Measurements from ENCODE around the gene NUDT16L1. TPM values are rescaled to one million over a fixed set of nuclear protein-coding genes. Genes with fewer than 3 reads are reported as not detected.

Gene NUDT16L1
- total and polyA plus RNA-seq, 2 of the 13 experiments (the other 11 are each of a cell fraction or from before 2014, with no cell fraction given), result 28.0 to 40.5 TPM

- TF ChIP-seq ATF6 (CRISPR knock-in tag; conservative IDR thresholded peaks at IDR 0.05), result no peak
- no peak for TF ChIP-seq CAMTA2 (CRISPR knock-in tag; IDR thresholded peaks at IDR 0.05; ENCODE audit: borderline replicate concordance)
- TF ChIP-seq PHF20 (CRISPR knock-in tag; IDR thresholded peaks at IDR 0.05), result no peak
- TF ChIP-seq ARID5B (CRISPR knock-in tag; IDR thresholded peaks at IDR 0.05), result no peak
- no peak for TF ChIP-seq LCORL (IDR thresholded peaks at IDR 0.05)
- no peak for TF ChIP-seq LCORL (CRISPR knock-in tag; IDR thresholded peaks at IDR 0.05)
- TF ChIP-seq ZNF704 (CRISPR knock-in tag; IDR thresholded peaks at IDR 0.05; ENCODE audit: borderline replicate concordance), result no peak
- no peak for TF ChIP-seq MLXIP (CRISPR knock-in tag; IDR thresholded peaks at IDR 0.05; ENCODE audit: borderline replicate concordance)
- no peak for TF ChIP-seq CCDC6 (CRISPR knock-in tag; IDR thresholded peaks at IDR 0.05)
- no peak for TF ChIP-seq ZNF441 (CRISPR knock-in tag; IDR thresholded peaks at IDR 0.05; ENCODE audit: borderline replicate concordance)
- no peak for TF ChIP-seq ATM (IDR thresholded peaks at IDR 0.05; ENCODE audit: borderline replicate concordance)
- no peak for TF ChIP-seq CERS6 (CRISPR knock-in tag; IDR thresholded peaks at IDR 0.05)
Measured at GRCh38 chr16:4656221-4656620, 37.1 kb upstream of the NUDT16L1 start (continued).

All from HepG2 (cell line).